ENCODE measurements around the gene ZXDC.

Gene ZXDC

DNA sequence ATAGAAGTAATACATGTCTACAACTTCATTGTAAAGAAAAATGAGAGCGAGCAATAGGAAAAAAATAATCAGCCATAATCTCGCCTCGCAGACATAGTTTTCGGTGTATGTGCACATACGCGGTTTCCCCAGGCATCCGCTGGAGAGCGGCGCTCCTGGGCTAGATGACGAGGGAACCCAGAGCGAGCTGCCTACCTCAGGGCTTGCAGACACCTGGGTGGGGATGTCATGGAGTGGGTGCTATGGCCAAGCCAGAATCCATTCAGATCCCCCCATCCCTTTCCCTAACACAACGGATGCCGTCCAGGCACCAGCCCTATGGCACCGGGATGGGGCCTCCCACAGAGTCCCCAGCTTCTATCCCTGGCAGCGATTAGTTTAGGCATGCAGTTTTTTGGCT lies 85.5 kb downstream of the ZXDC start:
- no peaks in the 10 kb centered on the region for H3K27me3 ChIP-seq (replicated peaks; ENCODE audit: control insufficient read depth, insufficient read depth, low read length)
- TF ChIP-seq, protein P1, sequence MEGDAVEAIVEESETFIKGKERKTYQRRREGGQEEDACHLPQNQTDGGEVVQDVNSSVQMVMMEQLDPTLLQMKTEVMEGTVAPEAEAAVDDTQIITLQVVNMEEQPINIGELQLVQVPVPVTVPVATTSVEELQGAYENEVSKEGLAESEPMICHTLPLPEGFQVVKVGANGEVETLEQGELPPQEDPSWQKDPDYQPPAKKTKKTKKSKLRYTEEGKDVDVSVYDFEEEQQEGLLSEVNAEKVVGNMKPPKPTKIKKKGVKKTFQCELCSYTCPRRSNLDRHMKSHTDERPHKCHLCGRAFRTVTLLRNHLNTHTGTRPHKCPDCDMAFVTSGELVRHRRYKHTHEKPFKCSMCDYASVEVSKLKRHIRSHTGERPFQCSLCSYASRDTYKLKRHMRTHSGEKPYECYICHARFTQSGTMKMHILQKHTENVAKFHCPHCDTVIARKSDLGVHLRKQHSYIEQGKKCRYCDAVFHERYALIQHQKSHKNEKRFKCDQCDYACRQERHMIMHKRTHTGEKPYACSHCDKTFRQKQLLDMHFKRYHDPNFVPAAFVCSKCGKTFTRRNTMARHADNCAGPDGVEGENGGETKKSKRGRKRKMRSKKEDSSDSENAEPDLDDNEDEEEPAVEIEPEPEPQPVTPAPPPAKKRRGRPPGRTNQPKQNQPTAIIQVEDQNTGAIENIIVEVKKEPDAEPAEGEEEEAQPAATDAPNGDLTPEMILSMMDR (IDR thresholded peaks at IDR 0.05; ENCODE audit: insufficient read depth, low read length, poor library complexity, severe bottlenecking), result no peak
- no peaks in the 10 kb centered on the region for H3K36me3 ChIP-seq (ENCODE audit: control insufficient read depth, insufficient read depth, low read length)
- H3K4me3 ChIP-seq (replicated peaks; ENCODE audit: low read depth, low read length), result no peak overlapping the region
- DNase-seq (ENCODE audit: extremely low read depth, insufficient read length), result no peak

DNA sequence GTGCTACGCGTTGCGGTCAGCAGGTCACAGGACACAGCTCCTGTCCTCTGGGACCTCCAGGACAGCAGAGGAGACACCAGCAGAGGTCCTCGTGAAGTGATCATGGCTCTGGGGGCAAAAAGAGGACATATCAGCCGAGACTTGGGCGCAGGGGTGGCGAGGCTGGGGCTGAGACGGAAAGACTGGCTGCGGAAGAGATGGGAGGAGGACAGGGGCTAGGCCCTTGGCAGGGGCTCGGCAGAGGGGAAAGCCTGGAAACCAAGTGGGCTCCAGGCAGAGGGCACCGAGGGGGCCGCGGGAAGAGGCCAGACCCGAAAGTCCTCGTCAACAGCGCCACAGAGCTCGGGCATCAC lies 85.9 kb downstream of the ZXDC start:
- TF ChIP-seq, protein P1 (IDR thresholded peaks at IDR 0.05; ENCODE audit: insufficient read depth, low read length, poor library complexity, severe bottlenecking), result no peak
- Histone ChIP-seq H3K4me3 (replicated peaks; ENCODE audit: low read depth, low read length) (no peak overlapping the region), H3K36me3 (ENCODE audit: control insufficient read depth, insufficient read depth, low read length) (no peaks in the 10 kb centered on the region), H3K27me3 (replicated peaks; ENCODE audit: control insufficient read depth, insufficient read depth, low read length) (no peaks in the 10 kb centered on the region)
- no peak for DNase-seq (ENCODE audit: extremely low read depth, insufficient read length)

DNA sequence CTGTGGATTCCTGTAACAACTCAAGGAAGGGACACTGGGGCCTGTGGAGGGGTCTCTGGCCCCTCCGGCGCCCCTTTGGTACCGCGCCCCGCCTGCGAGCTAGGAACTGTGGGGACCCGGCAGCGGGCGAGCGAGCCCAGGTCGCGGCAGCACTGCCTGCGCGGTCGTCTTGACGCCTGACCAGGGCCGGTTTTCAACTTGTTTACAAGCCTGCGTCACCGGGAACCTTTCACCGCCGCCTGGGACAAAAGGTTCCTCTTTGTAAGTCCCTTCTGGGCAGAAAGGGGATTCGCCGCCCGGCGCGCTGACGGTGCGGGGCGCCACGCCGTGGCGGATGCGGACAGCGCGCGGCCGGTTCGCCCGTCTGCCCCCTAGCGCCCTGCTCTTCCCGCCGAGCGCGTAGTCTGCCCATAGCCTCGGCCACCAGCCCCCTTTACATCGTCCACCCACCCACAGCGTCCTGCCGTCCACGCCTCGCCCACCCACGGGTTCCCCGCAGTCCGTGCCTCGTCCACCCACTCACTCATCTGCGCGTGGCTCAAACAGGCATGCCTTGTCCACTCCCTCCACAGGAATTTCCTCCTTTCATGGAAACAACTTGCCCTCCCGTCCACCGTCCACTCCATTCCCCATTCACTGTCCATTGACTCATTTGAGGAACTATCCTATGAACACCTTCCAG lies 86.4 kb downstream of the ZXDC start:
- Histone ChIP-seq H3K36me3 (ENCODE audit: control insufficient read depth, insufficient read depth, low read length) (no peaks in the 10 kb centered on the region), H3K4me3 (replicated peaks; ENCODE audit: low read depth, low read length) (no peak overlapping the region), H3K27me3 (replicated peaks; ENCODE audit: control insufficient read depth, insufficient read depth, low read length) (no peaks in the 10 kb centered on the region)
- TF ChIP-seq, protein P1 (IDR thresholded peaks at IDR 0.05; ENCODE audit: insufficient read depth, low read length, poor library complexity, severe bottlenecking), result peak; percentile 59
- peak; percentile 81 for DNase-seq (ENCODE audit: extremely low read depth, insufficient read length)

All from GM06990 (cell line).